IPS DF 6.9 (cell line): ENCODE data around the gene PTGER1.
"Not testable (repeated sequence)": the region's sequence is repeated elsewhere in the genome, so short reads cannot be mapped to it uniquely, and the experiment has no call there.

Experiments
- DNase-seq: peaks from one replicate; pipeline ENCODE4 v3.0.0-alpha.2; 2013; ENCODE audit warnings: low read depth, low spot score
- H3K27ac ChIP-seq: one replicate; pipeline ENCODE4 v1.5.1; 2013; ENCODE audit warnings: low read length, control low read depth
- H3K27me3 ChIP-seq: 2 replicates; pipeline ENCODE4 v1.6.1; 2013; ENCODE audit warnings: mild to moderate bottlenecking, low read length; ENCODE audit not compliant: control insufficient read depth, insufficient read depth
- H3K36me3 ChIP-seq: 2 replicates; pipeline ENCODE4 v1.6.1; 2013; ENCODE audit warnings: low read length; ENCODE audit not compliant: control insufficient read depth, insufficient read depth
- H3K4me1 ChIP-seq: 2 replicates; pipeline ENCODE4 v1.6.1; 2013; ENCODE audit warnings: low read length; ENCODE audit not compliant: control insufficient read depth, insufficient read depth
- H3K4me3 ChIP-seq: 2 replicates; pipeline ENCODE4 v1.5.1; 2013; ENCODE audit warnings: mild to moderate bottlenecking, low read length
- H3K9me3 ChIP-seq: 2 replicates; pipeline ENCODE4 v1.6.1; 2013; ENCODE audit warnings: low read length, inconsistent platforms; ENCODE audit not compliant: control insufficient read depth, insufficient read depth
- WGBS: extraction: QIAGEN DNeasy Blood & Tissue Kit; methylation state at CpG from one replicate; pipeline ENCODE4 v1.1.7; 2013; ENCODE audit warnings: mixed read lengths, missing lambda C conversion rate; ENCODE audit not compliant: insufficient read length, insufficient coverage; 5-methylcytosine and 5-hydroxymethylcytosine counted together

Gene PTGER1

DNA sequence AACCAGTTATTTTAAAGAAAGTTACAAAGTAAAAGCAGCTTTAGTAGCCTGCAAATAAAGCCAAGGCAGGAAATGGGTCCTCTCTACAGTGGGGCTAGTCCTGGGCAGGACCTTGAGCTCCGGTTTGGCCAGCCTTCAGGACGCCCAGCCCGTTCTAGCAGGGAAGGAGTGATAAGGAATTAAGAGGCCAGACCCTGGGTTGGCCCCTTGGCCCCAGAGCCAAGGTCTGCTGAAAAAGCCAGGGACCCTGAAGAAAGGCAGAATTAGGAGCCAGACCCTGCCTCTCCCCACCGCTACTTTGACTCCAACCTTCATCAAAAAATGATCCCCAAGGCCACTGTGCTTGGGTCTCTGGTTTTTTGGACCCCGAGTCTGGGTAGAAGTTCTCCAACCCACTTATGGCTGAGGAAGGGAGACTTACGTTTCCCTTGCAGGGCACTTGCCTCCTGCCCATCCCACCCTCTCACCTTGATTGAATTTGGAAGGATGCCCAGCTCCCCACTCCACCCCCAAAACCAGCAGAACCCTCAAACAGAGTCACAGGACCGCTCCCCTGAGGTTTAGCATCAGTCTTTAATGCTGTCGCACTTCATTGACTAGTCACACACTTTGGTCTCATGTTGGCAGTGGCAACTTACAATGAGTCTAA, 39.2 kb upstream of the PTGER1 start:
- WGBS: no CpG with 5 or more reads among the region's 8 CpGs
- no peak overlapping the region for H3K4me3 ChIP-seq
- H3K9me3 ChIP-seq: no peaks in the 10 kb centered on the region
- H3K27ac ChIP-seq: no peak overlapping the region
- peaks cover 5% of the 10 kb centered on the region; the same call in 1 of the 2 replicates for H3K4me1 ChIP-seq
- no peak for DNase-seq
- peaks cover 12% of the 10 kb centered on the region for H3K36me3 ChIP-seq
- H3K27me3 ChIP-seq: no peaks in the 10 kb centered on the region

DNA sequence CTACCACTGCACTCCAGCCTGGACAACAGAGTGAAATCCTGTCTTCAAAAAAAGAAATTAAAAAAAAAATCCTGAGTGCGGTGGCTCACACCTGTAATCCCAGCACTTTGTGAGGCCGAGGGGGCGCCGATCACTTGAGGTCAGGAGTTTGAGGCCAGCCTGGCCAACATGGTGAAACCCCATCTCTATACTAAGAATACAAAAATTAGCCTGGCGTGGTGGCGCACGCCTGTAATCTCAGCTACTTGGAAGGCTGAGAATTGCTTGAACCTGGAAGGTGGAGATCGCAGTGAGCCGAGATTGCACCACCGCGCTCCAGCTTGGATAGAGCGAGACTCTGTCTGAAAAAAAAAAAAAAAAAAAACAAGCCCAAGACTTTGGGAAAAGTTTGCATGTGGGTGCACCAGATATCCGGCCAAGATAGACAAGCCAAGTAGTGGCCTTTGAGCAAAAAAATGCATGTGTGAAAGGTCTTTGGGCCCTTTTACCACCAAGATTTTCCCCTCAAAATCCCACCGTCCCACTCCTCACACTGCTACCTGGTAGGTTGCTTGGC, 37.3 kb upstream of the PTGER1 start:
- Histone ChIP-seq H3K4me1 (peaks cover 5% of the 10 kb centered on the region; the same call in 1 of the 2 replicates), H3K9me3 (no peaks in the 10 kb centered on the region), H3K4me3 (no peak overlapping the region), H3K27ac (no peak overlapping the region), H3K27me3 (no peaks in the 10 kb centered on the region), H3K36me3 (peaks cover 12% of the 10 kb centered on the region)
- no CpG with 5 or more reads among the region's 14 CpGs for WGBS
- DNase-seq: no peak

DNA sequence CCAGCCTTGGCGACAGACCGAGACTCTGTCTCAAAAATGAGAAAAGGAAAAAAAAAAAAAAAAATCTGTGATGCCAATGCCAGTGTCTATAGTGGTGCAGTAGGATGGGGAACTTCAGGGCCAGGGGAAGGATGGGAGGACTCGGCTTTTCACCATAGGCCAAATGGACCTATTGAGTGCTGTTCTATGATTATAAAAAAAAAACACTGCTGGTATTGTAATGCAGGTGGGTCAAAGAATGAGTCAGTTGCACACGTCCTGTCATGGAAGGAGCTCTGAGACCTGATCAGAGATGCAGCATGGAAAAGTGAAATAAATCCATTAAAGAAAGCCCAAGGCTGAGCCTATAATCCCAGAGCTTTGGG, 36.1 kb upstream of the PTGER1 start:
- Histone ChIP-seq H3K4me3 (no peak overlapping the region), H3K9me3 (no peaks in the 10 kb centered on the region), H3K27me3 (no peaks in the 10 kb centered on the region), H3K36me3 (peaks cover 12% of the 10 kb centered on the region), H3K4me1 (no peaks in the 10 kb centered on the region), H3K27ac (no peak overlapping the region)
- WGBS: no CpG with 5 or more reads among the region's 4 CpGs
- DNase-seq: no peak

DNA sequence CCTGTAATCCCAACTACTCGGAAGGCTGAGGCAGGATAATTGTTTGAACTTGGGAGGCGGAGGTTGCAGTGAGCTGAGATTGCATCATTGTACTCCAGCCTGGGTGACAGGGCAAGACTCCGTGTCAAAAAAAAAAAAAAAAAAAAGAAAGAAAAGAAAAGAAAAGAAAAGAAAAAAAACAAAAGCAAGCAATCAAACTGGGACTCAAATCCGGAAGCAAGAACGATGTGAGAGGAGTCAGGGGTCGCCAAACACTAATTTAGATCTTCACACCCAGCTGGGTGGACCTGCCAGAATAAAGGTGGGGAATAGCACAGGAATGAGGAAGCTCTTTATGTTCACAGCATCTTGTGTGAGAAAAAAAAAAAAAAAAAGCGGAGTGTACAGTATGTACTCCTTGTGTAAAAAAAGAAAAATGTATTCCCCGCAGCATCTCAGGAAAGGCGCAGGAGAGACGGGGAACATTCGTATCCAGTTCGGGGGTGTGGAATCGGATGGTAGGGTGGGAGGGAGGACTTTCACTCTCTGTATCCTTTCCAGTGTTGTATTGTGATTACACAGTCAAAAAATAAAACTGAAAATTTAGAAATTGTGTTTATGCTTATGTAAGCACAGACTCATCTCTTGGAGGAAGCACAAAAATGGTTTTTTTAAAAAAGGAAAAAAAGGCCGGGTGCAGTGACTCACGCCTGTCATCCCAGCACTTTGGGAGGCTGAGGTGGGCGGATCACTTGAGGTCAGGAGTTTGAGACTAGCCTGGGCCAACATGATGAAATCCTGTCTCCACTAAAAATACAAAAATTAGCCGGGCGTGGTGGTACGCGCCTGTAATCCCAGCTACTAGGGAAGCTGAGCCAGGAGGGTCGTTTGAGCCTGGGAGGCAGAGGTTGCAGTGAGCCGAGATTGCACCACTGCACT, 35.4 kb upstream of the PTGER1 start:
- WGBS: no CpG with 5 or more reads among the region's 22 CpGs
- H3K36me3 ChIP-seq: peaks cover 11% of the 10 kb centered on the region
- H3K4me3 ChIP-seq: no peak overlapping the region
- H3K9me3 ChIP-seq: no peaks in the 10 kb centered on the region
- no peak overlapping the region for H3K27ac ChIP-seq
- no peak for DNase-seq
- no peaks in the 10 kb centered on the region for H3K4me1 ChIP-seq
- H3K27me3 ChIP-seq: no peaks in the 10 kb centered on the region

DNA sequence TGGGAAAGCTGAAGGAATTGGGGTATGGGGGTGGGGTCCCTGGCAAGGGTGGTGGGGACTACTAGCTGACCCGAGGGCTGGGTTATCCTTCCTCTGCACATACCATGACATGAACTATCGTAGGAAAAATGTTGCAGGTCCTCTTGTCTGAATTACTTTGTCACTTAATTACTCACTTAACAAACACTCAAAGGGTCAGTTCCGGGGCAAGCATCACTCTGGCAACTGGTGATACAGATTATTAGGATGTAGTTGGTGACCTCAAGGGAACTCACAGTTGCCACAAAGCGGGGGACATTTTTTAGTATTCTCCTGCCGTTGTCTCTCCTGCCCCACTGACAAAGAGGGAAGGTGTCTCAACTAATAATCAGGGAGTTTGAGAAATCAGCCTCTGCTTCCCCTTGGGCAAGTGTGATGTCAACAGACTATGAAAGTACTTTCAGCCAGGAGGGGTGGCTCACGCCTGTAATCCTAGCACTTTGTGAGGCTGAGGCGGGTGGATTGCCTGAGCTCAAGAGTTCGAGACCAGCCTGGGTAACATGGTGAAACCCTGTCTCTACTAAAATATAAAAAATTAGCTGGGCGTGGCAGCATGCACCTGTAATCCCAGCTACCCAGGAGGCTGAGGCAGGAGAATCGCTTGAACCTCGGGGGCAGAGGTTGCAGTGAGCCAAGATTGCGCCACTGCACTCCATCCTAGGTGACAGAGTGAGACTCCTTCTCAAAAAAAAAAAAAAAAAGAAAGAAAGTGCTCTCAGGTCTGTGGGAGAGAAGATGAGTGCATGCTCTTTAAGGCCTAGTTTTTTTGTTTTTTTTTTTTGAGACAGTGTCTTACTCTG, 32.8 kb upstream of the PTGER1 start:
- Histone ChIP-seq H3K9me3 (no peaks in the 10 kb centered on the region), H3K4me1 (no peaks in the 10 kb centered on the region), H3K4me3 (no peak overlapping the region), H3K36me3 (no peaks in the 10 kb centered on the region), H3K27me3 (no peaks in the 10 kb centered on the region), H3K27ac (no peak overlapping the region)
- no peak for DNase-seq
- WGBS: no CpG with 5 or more reads among the region's 12 CpGs

DNA sequence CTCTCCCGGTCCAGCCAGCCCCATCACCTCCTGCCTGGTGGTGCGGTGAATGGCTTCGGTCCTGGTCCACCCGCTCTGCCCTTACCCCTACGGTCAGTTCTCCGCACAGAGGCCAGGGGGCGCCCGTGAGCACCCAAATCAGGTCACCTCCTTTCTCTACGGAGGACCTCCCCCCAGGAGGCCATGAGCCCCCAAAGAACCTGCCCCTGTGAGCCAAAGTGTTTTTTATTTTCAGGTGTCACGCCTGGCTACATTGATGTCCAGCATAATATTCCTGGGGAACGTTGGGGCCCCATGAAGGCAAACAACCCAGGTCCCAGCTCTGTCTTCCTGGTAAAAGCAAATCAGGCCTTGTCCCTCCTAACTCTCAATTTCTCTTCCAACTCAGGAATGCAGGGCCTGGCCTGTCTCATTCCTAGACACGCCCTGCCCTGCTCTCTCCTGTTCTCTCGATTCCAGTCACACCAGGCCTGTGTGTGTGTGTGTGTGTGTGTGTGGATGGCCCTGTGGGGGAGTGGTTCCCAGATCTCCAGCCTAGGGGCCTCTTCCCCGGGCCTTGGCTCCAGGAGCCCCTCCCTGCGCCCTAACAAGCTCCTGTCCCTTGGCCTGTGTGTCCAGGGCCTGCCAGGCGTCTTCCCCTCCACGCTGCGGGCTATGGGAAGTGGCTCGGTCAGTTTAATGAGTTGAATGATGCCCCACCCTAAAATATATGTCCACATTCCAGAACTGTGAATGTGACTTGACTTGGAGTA, 30.5 kb upstream of the PTGER1 start:
- no peaks in the 10 kb centered on the region for H3K36me3 ChIP-seq
- no peak for DNase-seq
- no peaks in the 10 kb centered on the region for H3K27me3 ChIP-seq
- whole genome bisulfite sequencing: no CpG with 5 or more reads among the region's 19 CpGs
- no peaks in the 10 kb centered on the region for H3K4me1 ChIP-seq
- no peaks in the 10 kb centered on the region for H3K9me3 ChIP-seq
- no peak overlapping the region for H3K4me3 ChIP-seq
- no peak overlapping the region for H3K27ac ChIP-seq

DNA sequence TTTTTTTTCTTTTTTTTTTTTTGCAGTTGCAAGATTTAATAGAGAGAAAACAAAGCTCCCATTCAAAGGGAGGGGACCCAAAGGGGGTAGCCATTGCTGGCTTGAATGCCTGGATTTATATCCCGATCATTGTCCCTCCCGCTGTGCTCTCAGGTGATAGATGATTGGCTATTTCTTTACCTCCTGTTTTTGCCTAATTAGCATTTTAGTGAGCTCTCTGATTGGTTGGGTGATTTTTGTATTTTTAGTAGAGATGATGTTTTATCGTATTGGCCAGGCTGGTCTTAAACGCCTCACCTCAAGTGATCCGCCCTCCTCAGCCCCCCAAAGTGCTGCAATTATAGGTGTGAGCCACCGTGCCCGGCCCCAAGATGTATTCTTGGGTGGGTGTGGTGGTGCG, 29.4 kb upstream of the PTGER1 start:
- DNase-seq, H3K27ac ChIP-seq, H3K4me3 ChIP-seq, H3K27me3 ChIP-seq, H3K4me1 ChIP-seq, H3K36me3 ChIP-seq, H3K9me3 ChIP-seq: not testable (repeated sequence)
- 0% methylated on average over 1 of the region's 8 CpGs for WGBS

DNA sequence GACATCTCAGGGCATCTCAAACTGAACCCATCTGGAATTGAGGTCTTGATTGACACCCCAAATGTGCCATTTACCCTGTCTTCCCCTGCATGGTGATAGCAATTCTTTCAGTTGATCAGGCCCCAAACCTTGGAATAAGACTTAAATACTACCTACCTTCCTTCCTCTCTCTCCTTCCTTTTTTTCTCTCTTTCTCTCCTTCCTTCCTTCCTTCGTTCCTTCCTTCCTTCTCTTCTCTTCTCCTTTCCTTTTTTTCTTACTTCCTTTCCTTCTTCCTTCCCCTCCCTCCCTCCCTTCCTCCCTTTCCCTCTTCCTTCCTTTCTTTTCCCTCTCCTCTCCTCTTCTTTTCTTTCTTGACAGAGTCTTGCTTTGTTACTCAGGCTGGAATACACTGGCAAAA, 28.1 kb upstream of the PTGER1 start:
- Histone ChIP-seq H3K36me3 (no peaks in the 10 kb centered on the region), H3K4me3 (no peak overlapping the region), H3K4me1 (no peaks in the 10 kb centered on the region), H3K27ac (no peak overlapping the region), H3K9me3 (no peaks in the 10 kb centered on the region), H3K27me3 (no peaks in the 10 kb centered on the region)
- no peak for DNase-seq
- no CpG with 5 or more reads among the region's 1 CpG for WGBS

DNA sequence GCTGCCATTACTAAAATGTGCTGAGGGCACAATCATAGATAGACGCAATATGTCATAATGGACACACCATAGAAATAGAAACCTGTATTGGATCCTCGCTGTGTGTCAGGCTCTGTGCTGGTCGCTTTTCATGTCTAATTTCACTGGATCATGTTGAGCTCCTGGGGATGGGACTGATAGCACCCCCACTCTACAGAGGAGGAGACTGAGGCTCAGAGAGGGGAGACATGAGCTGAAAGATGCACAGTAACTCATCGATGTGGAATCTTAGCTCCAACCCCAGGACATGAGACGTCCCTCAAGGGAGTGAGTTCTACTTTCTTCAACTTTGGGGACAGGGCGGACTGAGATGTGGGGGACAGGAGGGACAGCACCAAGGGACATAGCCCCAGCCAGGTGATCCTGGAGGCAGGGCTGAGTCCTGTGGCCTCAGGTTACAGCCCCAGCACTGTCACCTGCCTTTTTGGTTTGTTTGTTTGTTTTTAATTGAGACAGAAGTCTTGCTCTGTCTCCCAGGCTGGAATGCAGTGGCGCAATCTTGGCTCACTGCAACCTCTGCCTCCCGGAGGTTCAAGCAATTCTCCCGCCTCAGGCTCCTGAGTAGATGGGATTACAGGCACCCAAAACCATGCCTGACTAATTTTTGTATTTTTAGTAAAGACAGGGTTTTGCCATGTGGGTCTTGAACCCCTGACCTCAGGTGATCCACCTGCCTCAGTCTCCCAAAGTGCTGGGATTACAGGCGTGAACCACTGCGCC, 27.4 kb upstream of the PTGER1 start:
- Histone ChIP-seq H3K36me3 (no peaks in the 10 kb centered on the region), H3K4me3 (no peak overlapping the region), H3K27me3 (no peaks in the 10 kb centered on the region), H3K27ac (no peak overlapping the region), H3K9me3 (no peaks in the 10 kb centered on the region), H3K4me1 (no peaks in the 10 kb centered on the region; the same call in 1 of the 2 replicates)
- DNase-seq: no peak
- WGBS: no CpG with 5 or more reads among the region's 11 CpGs
